ENCODE data around the gene PROSER2. TPM values are rescaled to one million over a fixed set of nuclear protein-coding genes. Genes with fewer than 3 reads are reported as not detected.

The PROSER2 gene
- polyA plus RNA-seq, 2 of the 4 experiments (the other 2 are of a cell fraction), result 10.1 to 14.4 TPM

DNA sequence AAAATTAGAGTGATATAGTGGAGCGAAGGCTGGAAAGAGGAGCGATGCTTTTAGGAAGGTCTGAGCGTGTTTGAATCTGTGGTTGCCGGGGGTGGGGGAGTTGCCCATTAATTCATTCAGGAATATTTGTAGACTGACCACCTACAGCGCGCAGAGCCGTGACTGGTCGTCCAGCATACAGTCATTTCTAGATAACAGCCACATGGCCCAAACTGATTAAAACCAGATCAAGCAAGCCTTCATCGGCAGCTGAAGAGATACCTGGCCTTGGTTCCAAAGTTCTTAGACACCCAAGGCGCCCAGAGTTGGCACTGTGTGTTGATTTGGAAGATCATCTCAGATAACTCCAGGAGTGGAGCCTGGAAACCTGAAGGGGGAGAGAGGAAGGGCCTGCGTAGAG is 1.7 kb downstream of the PROSER2 start:
- H3K27ac ChIP-seq, result peak overlapping the region; percentile 12 to 19; a peak in 2 of 6 replicates
- CTCF ChIA-PET, result interaction anchor here (1.2 to 3.7 kb wide), 2 partner anchors 14 to 162 kb away, joined by 3 to 11 read pairs; no protein-coding TSS in a partner anchor
- no peaks in the 10 kb centered on the region for H3K9me3 ChIP-seq
- WGBS (ENCODE audit: missing lambda C conversion rate), result 79% methylated on average over 11 of the region's 11 CpGs
- no peak for FAIRE-seq
- TF ChIP-seq, protein P1, sequence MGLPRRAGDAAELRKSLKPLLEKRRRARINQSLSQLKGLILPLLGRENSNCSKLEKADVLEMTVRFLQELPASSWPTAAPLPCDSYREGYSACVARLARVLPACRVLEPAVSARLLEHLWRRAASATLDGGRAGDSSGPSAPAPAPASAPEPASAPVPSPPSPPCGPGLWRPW (IDR thresholded peaks at IDR 0.05), result no peak
- TF ChIP-seq, protein P2, sequence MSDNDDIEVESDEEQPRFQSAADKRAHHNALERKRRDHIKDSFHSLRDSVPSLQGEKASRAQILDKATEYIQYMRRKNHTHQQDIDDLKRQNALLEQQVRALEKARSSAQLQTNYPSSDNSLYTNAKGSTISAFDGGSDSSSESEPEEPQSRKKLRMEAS (IDR thresholded peaks at IDR 0.05), result no peak
- no peak for TF ChIP-seq HOXB5 (CRISPR knock-in tag; IDR thresholded peaks at IDR 0.05)
- TF ChIP-seq ZNF302 (CRISPR knock-in tag; IDR thresholded peaks at IDR 0.05), result no peak
- no peak for TF ChIP-seq JUN (IDR thresholded peaks at IDR 0.05)
- no peak for TF ChIP-seq EHF (CRISPR knock-in tag; IDR thresholded peaks at IDR 0.05)
- TF ChIP-seq NPAS2 (CRISPR knock-in tag; IDR thresholded peaks at IDR 0.05; ENCODE audit: borderline replicate concordance), result no peak
- no peak for TF ChIP-seq KDM1A (IDR thresholded peaks at IDR 0.05; ENCODE audit: low read depth)
- no peak for TF ChIP-seq RAD21 (conservative IDR thresholded peaks at IDR 0.05 in 1 of 2, IDR thresholded peaks at IDR 0.05 in 1 of 2)
- no peak for TF ChIP-seq ESRRA (IDR thresholded peaks at IDR 0.05; ENCODE audit: borderline replicate concordance, low read length)
- TF ChIP-seq EHMT2 (IDR thresholded peaks at IDR 0.05; ENCODE audit: low read depth), result no peak
- TF ChIP-seq, protein P3, sequence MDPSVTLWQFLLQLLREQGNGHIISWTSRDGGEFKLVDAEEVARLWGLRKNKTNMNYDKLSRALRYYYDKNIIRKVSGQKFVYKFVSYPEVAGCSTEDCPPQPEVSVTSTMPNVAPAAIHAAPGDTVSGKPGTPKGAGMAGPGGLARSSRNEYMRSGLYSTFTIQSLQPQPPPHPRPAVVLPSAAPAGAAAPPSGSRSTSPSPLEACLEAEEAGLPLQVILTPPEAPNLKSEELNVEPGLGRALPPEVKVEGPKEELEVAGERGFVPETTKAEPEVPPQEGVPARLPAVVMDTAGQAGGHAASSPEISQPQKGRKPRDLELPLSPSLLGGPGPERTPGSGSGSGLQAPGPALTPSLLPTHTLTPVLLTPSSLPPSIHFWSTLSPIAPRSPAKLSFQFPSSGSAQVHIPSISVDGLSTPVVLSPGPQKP (IDR thresholded peaks at IDR 0.05; ENCODE audit: low read depth, low read length), result no peak
- TF ChIP-seq, protein P4, sequence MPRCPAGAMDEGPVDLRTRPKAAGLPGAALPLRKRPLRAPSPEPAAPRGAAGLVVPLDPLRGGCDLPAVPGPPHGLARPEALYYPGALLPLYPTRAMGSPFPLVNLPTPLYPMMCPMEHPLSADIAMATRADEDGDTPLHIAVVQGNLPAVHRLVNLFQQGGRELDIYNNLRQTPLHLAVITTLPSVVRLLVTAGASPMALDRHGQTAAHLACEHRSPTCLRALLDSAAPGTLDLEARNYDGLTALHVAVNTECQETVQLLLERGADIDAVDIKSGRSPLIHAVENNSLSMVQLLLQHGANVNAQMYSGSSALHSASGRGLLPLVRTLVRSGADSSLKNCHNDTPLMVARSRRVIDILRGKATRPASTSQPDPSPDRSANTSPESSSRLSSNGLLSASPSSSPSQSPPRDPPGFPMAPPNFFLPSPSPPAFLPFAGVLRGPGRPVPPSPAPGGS (IDR thresholded peaks at IDR 0.05), result no peak
- no peak for TF ChIP-seq TP53 (CRISPR knock-in tag; IDR thresholded peaks at IDR 0.05)
- no peak for TF ChIP-seq GATA3 (IDR thresholded peaks at IDR 0.05; ENCODE audit: borderline replicate concordance)
- no peak for TF ChIP-seq CBX2 (IDR thresholded peaks at IDR 0.05; ENCODE audit: borderline replicate concordance, low read depth)
- no peak for TF ChIP-seq CHD4 (IDR thresholded peaks at IDR 0.05; ENCODE audit: borderline replicate concordance)
- peak overlapping the region; percentile 85 for H3K4me2 ChIP-seq
- peaks cover 34% of the 10 kb centered on the region for H3K4me1 ChIP-seq
- ATAC-seq, result no peak
- POLR2A ChIA-PET, result no interaction called here
- no peak for DNase-seq (ENCODE audit: low read depth in 1 of 2, low spot score in 1 of 2)
- peak overlapping the region; percentile 99 for H3K4me3 ChIP-seq

DNA sequence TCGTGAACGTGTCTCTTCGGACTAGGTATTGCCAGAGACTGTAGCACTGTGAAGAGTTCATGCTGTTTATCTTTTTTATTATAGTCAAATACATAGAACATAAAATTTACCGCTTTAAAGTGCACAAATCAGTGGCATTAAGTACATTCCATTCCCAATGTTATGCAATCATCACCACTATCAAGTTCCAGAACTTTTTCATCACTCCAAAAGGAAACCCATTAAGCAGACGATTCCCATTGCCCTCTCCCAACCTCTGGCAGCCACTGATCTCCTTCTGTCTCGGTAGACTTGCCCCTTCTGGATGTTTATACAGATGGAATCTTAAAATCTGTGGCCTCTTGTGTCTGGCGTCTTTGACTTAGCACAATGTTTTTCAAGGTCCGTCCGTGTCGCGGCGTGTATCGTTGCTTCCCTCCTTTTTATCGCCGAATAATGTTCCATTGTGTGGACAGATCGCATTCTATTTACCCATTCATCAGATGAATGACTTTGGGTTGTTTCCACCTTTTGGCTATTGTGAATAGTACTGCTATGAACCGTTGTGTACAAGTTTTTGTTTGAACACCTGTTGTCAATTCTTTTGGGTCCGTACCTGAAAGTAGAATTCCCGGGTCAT is 2.7 kb downstream of the PROSER2 start:
- Histone ChIP-seq H3K4me2 (peak overlapping the region; percentile 85; the same call in 2 of the 3 replicates), H3K4me1 (peaks cover 39% of the 10 kb centered on the region), H3K9me3 (no peaks in the 10 kb centered on the region), H3K4me3 (no peak overlapping the region), H3K27ac (no peak overlapping the region; a peak in 1 of 6 replicates)
- POLR2A ChIA-PET, result no interaction called here
- CTCF ChIA-PET, result interaction anchor here (1.5 to 3.7 kb wide), 2 partner anchors 12 to 161 kb away, joined by 6 to 11 read pairs; no protein-coding TSS in a partner anchor
- TF ChIP-seq CEBPB (IDR thresholded peaks at IDR 0.05) (peak in 1 of 2 experiments; percentile 58; a peak in 2 of 4 replicates), HEYL (CRISPR knock-in tag; IDR thresholded peaks at IDR 0.05) (no peak), CBX8 (IDR thresholded peaks at IDR 0.05) (no peak), ZC3H11A (IDR thresholded peaks at IDR 0.05) (no peak), MAZ (IDR thresholded peaks at IDR 0.05; ENCODE audit: borderline replicate concordance, low read depth, low read length) (no peak)
- TF ChIP-seq, protein P5, sequence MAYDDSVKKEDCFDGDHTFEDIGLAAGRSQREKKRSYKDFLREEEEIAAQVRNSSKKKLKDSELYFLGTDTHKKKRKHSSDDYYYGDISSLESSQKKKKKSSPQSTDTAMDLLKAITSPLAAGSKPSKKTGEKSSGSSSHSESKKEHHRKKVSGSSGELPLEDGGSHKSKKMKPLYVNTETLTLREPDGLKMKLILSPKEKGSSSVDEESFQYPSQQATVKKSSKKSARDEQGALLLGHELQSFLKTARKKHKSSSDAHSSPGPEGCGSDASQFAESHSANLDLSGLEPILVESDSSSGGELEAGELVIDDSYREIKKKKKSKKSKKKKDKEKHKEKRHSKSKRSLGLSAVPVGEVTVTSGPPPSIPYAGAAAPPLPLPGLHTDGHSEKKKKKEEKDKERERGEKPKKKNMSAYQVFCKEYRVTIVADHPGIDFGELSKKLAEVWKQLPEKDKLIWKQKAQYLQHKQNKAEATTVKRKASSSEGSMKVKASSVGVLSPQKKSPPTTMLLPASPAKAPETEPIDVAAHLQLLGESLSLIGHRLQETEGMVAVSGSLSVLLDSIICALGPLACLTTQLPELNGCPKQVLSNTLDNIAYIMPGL (CRISPR knock-in tag; IDR thresholded peaks at IDR 0.05; ENCODE audit: borderline replicate concordance), result no peak
- 91% methylated on average over 19 of the region's 19 CpGs for WGBS (ENCODE audit: missing lambda C conversion rate)
- no peak for FAIRE-seq
- no peak for ATAC-seq
- DNase-seq (ENCODE audit: low read depth in 1 of 2, low spot score in 1 of 2), result no peak

Data from A549 (cell line).